Upper lobe of left lung (tissue), 4 donors: ENCODE measurements around the gene MFN1.

Source experiments
- CTCF ChIP-seq, 6 experiments: fragments of 450-650 bp in 4 of 6; fragments of 200-600 bp in 2 of 6; sonication (generic) in 2 of 6; IDR thresholded peaks; one replicate each; pipeline ENCODE4 v1.5.1; 2016 to 2019; ENCODE audit warnings: antibody characterized with exemption in 6 of 6
- EP300 ChIP-seq, 4 donors: sonication (generic); formaldehyde crosslinking; IDR thresholded peaks; one replicate each; pipeline ENCODE4 v1.5.1; 2017; ENCODE audit warnings: antibody characterized with exemption in 4 of 4, control low read depth in 2 of 4
- POLR2A ChIP-seq, 4 donors: fragments of 450-650 bp; IDR thresholded peaks; one replicate each; pipeline ENCODE4 v1.5.1; 2016 to 2017; ENCODE audit warnings: antibody characterized with exemption in 4 of 4, mild to moderate bottlenecking in 2 of 4
- POLR2AphosphoS5 ChIP-seq, 2 donors: sonication (generic); formaldehyde crosslinking; IDR thresholded peaks; one replicate each; pipeline ENCODE4 v1.5.1; 2017; ENCODE audit warnings: antibody characterized with exemption in 2 of 2

- TF ChIP-seq POLR2AphosphoS5 (IDR thresholded peaks at IDR 0.05) (no peak), CTCF (IDR thresholded peaks at IDR 0.05) (no peak), EP300 (IDR thresholded peaks at IDR 0.05) (no peak), POLR2A (IDR thresholded peaks at IDR 0.05) (no peak)
Observed at GRCh38 chr3:179333084-179333483, 14.4 kb upstream of the MFN1 start.
